Ovary (tissue), 9 donors: ENCODE data around the gene DNM2. TPM values are rescaled to one million over a fixed set of nuclear protein-coding genes. Genes with fewer than 3 reads are reported as not detected.

Experiments used
- DNase-seq, 5 donors: peaks; one replicate each; pipeline ENCODE4 v3.0.0-alpha.2; 2019 to 2020
- H3K27ac ChIP-seq, 2 donors: fragments of 200-600 bp; one replicate each; pipeline versions ENCODE4 v1.5.1 to v1.8.0; 2019 to 2022
- H3K27me3 ChIP-seq: fragments of 200-600 bp; one replicate; pipeline ENCODE4 v1.8.0; 2022
- H3K36me3 ChIP-seq: fragments of 200-600 bp; sonication (generic); one replicate; pipeline ENCODE4 v1.5.1; 2019
- H3K4me1 ChIP-seq: one replicate; pipeline ENCODE4 v1.8.1; 2013; ENCODE audit warnings: mild to moderate bottlenecking, moderate library complexity; ENCODE audit not compliant: insufficient read depth
- H3K4me3 ChIP-seq: fragments of 200-600 bp; sonication (generic); one replicate; pipeline ENCODE4 v1.5.1; 2017
- H3K9me3 ChIP-seq, 2 donors: fragments of 200-600 bp in 1 of 2; sonication (generic) in 1 of 2; one replicate each; pipeline versions ENCODE4 v1.5.1 to v1.8.1; 2013 to 2019; ENCODE audit warnings: mild to moderate bottlenecking in 1 of 2, moderate library complexity in 1 of 2
- EP300 ChIP-seq: sonication (generic); formaldehyde crosslinking; IDR thresholded peaks from one replicate; pipeline ENCODE4 v1.6.1; 2017; ENCODE audit warnings: antibody characterized with exemption
- POLR2A ChIP-seq: fragments of 450-650 bp; IDR thresholded peaks from one replicate; pipeline ENCODE4 v1.6.1; 2017; ENCODE audit warnings: antibody characterized with exemption, mild to moderate bottlenecking, moderate library complexity
- WGBS, 3 donors: extraction: QIAGEN DNeasy Blood & Tissue Kit in 1 of 3; methylation state at CpG; one replicate each; pipeline versions ENCODE4 v1.1.5 to v1.1.7; 2013 to 2017; 5-methylcytosine and 5-hydroxymethylcytosine counted together
- intact Hi-C, 4 donors: fragments of 100-400 bp; cut with DNase I; formaldehyde crosslinking; loops; one replicate each; pipeline versions ENCODE4 v1.11.0 to v1.15.1; 2022 to 2023
- polyA plus RNA-seq, 2 donors: library from polyadenylated mRNA; stranded (reverse); fragments of 200-250 nt in 1 of 2; fragments of 350-450 nt in 1 of 2; fragmentation: Illumina TruSeq in 1 of 2; extraction: RNeasy Lipid Tissue Mini Kit (QIAGEN cat#74804) in 1 of 2; gene quantifications; one replicate each; pipeline ENCODE4 v1.2.3, GENCODE V29; 2013 to 2014
- total RNA-seq, 7 donors: library from RNA; depleted of rRNA in 2 of 7; stranded (reverse); fragments of >200 nt in 2 of 7; fragmentation: NEBNext Ultra II Directional in 3 of 7; extraction: Animal tissue kit (Norgen Biotek cat#: 25700) in 3 of 7; gene quantifications; one replicate each; pipeline versions ENCODE4 v1.1.0 to v1.2.4, GENCODE V29; 2016 to 2023
- TF ChIP-seq, protein P1 (sequence below), 3 donors: fragments of 450-650 bp in 2 of 3; fragments of 200-600 bp in 1 of 3; IDR thresholded peaks; one replicate each; pipeline versions ENCODE4 v1.5.1 to v1.8.0; 2016 to 2022; ENCODE audit warnings: antibody characterized with exemption in 3 of 3, mild to moderate bottlenecking in 1 of 3
- donor health status: DM: no; HTN: no; CAD: no; lungs with moderate emphysema.
- donor health status: DM: no; HTN: no; CAD: no.
- donor health status: Bipolar disorder and iron deficiency.
- donor health status: DM: yes; HTN: yes; CAD: no.
- donor health status: DM: no; HTN: no; CAD: no.
- donor health status: DM: yes; HTN: yes; CAD: no.

Gene DNM2
- total and polyA plus RNA-seq, 9 donors: 51.1 to 121 (median 74.3) TPM

DNA sequence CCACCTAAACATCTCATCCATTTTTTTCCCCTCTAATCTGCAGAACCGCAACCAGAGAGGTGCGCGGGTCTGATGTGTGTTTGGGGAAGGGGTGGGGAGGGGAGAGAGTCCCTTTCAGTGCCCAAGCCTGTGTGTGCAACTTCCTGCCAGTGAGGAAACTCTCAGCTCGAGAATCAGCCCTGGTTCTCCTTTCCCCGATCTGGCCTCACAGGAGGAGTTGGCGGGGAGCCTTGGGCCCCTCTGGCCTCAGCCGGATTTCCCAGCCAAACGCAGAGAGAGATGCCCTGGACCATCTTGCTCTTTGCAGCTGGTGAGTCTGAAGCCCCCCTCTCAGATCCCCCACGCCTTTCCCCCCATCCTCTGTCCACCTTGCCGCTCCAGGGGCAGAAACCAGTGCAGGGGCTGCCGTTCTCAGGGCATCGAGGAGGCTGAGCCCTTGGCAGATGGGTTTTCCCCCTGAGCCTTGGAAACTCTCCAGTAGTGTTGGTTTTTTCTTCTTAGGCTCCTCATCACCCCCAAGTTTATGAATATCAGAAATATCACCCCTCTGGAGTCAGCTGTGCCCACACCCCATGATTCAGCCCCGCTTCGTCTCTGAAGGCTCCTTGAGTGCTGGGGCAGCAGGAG lies 130.5 kb downstream of the DNM2 start, which contains the start of gene C19orf38:
TSS of gene C19orf38 (plus strand) at position 186 of the 627 bp plus-strand sequence. CDS start at position 280, 94 bp downstream.
- no peak for TF ChIP-seq POLR2A
- no peak for TF ChIP-seq EP300
- TF ChIP-seq, protein P1, sequence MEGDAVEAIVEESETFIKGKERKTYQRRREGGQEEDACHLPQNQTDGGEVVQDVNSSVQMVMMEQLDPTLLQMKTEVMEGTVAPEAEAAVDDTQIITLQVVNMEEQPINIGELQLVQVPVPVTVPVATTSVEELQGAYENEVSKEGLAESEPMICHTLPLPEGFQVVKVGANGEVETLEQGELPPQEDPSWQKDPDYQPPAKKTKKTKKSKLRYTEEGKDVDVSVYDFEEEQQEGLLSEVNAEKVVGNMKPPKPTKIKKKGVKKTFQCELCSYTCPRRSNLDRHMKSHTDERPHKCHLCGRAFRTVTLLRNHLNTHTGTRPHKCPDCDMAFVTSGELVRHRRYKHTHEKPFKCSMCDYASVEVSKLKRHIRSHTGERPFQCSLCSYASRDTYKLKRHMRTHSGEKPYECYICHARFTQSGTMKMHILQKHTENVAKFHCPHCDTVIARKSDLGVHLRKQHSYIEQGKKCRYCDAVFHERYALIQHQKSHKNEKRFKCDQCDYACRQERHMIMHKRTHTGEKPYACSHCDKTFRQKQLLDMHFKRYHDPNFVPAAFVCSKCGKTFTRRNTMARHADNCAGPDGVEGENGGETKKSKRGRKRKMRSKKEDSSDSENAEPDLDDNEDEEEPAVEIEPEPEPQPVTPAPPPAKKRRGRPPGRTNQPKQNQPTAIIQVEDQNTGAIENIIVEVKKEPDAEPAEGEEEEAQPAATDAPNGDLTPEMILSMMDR (IDR thresholded peaks at IDR 0.05): no peak
- Histone ChIP-seq H3K27ac (no peak within 1 kb of the TSS), H3K36me3 (no peaks in the 10 kb centered on the region), H3K4me3 (no peak within 1 kb of the TSS), H3K4me1 (no peaks in the 10 kb centered on the region), H3K9me3 (no peaks in the 10 kb centered on the region), H3K27me3 (no peaks in the 10 kb centered on the region)
- peak in 2 of 5 donors; percentile 32 to 51 for DNase-seq
- 22 to 24% (median 23%) methylated on average over 14 of the region's 14 CpGs for WGBS, 3 donors
- intact Hi-C loops: no loop called here

DNA sequence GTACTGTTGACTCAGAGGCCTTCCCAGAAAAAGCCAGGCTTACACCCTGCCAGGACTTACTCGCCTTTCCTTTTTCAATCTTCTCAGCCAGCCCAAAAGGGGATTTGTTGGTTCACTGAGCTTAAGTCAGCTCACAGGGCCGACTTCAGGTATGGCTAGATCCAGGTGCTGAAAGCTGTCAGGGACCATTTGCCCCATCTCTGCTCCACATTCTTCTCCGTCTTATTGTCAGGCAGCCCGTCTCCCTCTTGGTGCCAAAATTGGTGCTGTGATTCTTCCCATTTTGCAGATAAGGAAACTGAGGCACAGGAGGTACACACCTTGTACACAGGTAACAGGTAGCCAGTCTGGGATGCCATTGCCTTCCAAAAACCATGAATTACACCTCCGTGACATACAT lies 132.8 kb downstream of the DNM2 start:
- H3K4me3 ChIP-seq: no peak overlapping the region
- H3K36me3 ChIP-seq: no peaks in the 10 kb centered on the region
- no peaks in the 10 kb centered on the region for H3K4me1 ChIP-seq
- H3K27me3 ChIP-seq: no peaks in the 10 kb centered on the region
- no peak for TF ChIP-seq POLR2A
- TF ChIP-seq, protein P1 (IDR thresholded peaks at IDR 0.05): no peak
- TF ChIP-seq EP300: no peak
- DNase-seq: no peak
- H3K9me3 ChIP-seq: no peaks in the 10 kb centered on the region
- no peak overlapping the region for H3K27ac ChIP-seq
- intact Hi-C loops: loop anchor here in 1 of 4 donors (10.0 kb wide), 1 partner anchor 136 kb away; the partner anchor contains the start of gene DNM2
- 86 to 96% (median 90%) methylated on average over 5 of the region's 5 CpGs for WGBS, 3 donors

DNA sequence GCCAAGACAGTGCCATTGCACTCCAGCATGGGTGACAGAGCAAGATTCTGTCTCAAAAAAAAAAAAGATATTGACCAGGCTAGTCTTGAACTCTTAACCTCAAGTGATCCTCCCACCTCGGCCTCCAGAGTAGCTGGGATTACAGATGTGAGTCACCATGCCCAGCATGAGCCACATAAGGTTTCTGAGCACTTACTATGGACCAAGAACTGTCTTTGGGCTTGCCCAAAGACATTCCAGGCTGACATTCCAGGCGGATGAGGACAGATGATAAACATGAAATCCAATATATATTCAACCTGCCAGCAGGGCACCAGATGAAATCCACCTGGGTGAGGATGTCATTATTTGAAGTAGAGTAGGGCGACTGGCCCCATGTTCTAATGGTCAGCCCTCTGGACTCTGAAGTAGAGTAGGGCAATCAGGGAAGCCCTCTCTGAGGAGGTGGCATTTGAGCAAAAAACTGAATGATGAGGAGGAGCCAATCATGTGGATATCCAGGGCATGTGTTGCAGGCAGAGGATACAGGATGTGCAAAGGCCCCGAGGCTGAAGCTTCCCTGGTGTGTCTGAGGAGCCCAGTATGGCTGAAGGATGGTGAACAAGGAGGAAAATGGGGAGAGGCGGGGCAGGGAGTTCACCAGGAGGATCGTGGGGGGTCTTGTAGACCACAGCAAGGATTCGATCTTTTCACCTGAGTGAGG lies 134.4 kb downstream of the DNM2 start:
- Histone ChIP-seq H3K4me1 (no peaks in the 10 kb centered on the region), H3K9me3 (no peaks in the 10 kb centered on the region), H3K36me3 (no peaks in the 10 kb centered on the region), H3K4me3 (no peak overlapping the region), H3K27me3 (no peaks in the 10 kb centered on the region), H3K27ac (no peak overlapping the region)
- WGBS, 3 donors: 80 to 83% (median 83%) methylated on average over 7 of the region's 7 CpGs
- TF ChIP-seq, protein P1 (IDR thresholded peaks at IDR 0.05): no peak
- no peak for TF ChIP-seq EP300
- TF ChIP-seq POLR2A: no peak
- intact Hi-C loops: loop anchor here in 1 of 4 donors (10.0 kb wide), 1 partner anchor 137 kb away; the partner anchor contains the start of gene DNM2
- no peak for DNase-seq

DNA sequence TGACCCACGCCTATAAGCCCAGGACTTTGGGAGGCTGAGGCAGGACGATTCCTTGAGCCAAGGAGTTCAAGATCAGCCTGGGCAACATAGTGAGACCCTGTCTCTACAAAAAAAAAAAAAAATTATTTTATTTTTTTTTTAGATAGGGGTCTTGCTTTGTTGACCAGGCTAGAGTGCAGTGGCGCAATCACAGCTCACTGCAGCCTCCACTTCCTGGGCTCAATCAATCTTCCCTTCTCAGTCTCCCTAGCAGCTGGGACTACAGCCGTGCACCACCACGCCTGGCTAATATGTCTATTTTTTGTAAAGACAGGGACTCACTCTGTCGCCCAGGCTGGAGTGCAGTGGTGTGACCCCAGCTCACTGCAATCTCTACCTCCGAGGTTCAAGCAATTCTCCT lies 135.1 kb downstream of the DNM2 start:
- no peaks in the 10 kb centered on the region for H3K4me1 ChIP-seq
- intact Hi-C loops: loop anchor here in 1 of 4 donors (10.0 kb wide), 1 partner anchor 138 kb away; the partner anchor contains the start of gene DNM2
- DNase-seq: no peak
- H3K4me3 ChIP-seq: no peak overlapping the region
- TF ChIP-seq, protein P1 (IDR thresholded peaks at IDR 0.05): no peak
- TF ChIP-seq EP300 (no peak), POLR2A (no peak)
- H3K27me3 ChIP-seq: no peaks in the 10 kb centered on the region
- WGBS, 3 donors: 71 to 82% (median 76%) methylated on average over 7 of the region's 7 CpGs
- H3K36me3 ChIP-seq: no peaks in the 10 kb centered on the region
- H3K9me3 ChIP-seq: no peaks in the 10 kb centered on the region
- H3K27ac ChIP-seq: no peak overlapping the region
